Mononuclear cell (primary cell): ENCODE results near the gene LYSMD4. TPM values are rescaled to one million over a fixed set of nuclear protein-coding genes. Genes with fewer than 3 reads are reported as not detected.

Experiments
- H3K27me3 ChIP-seq: 2 replicates; pipeline ENCODE4 v1.6.0; 2011; ENCODE audit warnings: low read length, control low read depth; ENCODE audit not compliant: insufficient read depth
- H3K4me1 ChIP-seq: 2 replicates; pipeline ENCODE4 v1.5.1; 2011; ENCODE audit warnings: mild to moderate bottlenecking, low read length, control low read depth; ENCODE audit not compliant: insufficient read depth
- H3K4me3 ChIP-seq: 2 replicates; pipeline ENCODE4 v1.5.1; 2011; ENCODE audit warnings: mild to moderate bottlenecking, low read length, moderate library complexity
- H3K9me3 ChIP-seq: 2 replicates; pipeline ENCODE4 v1.5.1; 2011; ENCODE audit warnings: low read depth, mild to moderate bottlenecking, control low read depth, low read length
- total RNA-seq: library from RNA; depleted of rRNA; stranded (reverse); fragments of >200 nt; gene quantifications from one replicate; pipeline ENCODE4 v1.2.3, GENCODE V29; 2012

Gene LYSMD4
- total RNA-seq, 1 donor: 6.6 TPM

DNA sequence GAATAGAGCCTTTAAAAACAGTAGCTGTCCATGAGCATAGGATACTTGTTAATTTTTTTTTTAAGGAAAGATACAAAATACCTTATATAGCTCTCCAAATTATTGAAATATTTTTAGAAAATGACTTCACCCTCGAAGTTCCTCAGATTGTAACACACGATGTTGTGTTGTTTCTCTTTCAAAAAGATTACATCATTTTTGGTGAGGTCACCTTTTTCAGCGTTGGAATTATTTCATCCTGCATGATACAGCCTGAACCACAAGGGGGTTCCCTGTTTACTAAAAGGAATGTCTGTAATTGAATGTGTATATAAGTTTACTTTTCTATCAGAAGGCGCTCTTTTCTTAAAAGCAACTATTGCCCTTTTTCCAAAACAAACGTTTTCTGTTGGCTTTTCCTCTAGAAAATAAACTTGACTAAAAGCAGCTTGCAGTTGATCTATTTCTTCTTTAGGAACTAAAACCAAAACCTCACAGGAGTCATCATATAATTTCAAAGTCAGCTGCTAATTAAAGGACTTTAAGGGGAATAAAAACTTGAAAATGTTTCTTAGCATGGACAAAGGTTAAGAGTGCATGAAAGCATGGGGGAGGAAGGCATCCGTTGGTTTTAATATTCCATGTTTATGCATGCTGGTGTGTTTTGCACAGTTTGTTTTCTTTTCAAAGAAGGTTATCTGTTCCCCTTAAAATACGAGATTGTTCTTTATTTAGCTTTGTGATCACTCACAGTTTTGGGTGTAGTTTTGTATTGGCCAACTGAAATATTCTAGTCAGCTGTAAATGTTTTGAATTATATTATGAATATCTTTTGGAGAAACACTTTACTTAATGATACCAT is 29.4 kb downstream of the LYSMD4 start:
- no peaks in the 10 kb centered on the region for H3K9me3 ChIP-seq
- H3K4me1 ChIP-seq: peaks cover 16% of the 10 kb centered on the region
- no peaks in the 10 kb centered on the region for H3K27me3 ChIP-seq
- H3K4me3 ChIP-seq: no peak overlapping the region

GRCh38 chr15:99702895-99703602 is 30.2 kb downstream of the LYSMD4 start:
- H3K27me3 ChIP-seq: no peaks in the 10 kb centered on the region
- H3K4me1 ChIP-seq: peaks cover 16% of the 10 kb centered on the region
- no peak overlapping the region for H3K4me3 ChIP-seq
- no peaks in the 10 kb centered on the region for H3K9me3 ChIP-seq

- no peaks in the 10 kb centered on the region for H3K9me3 ChIP-seq
- no peaks in the 10 kb centered on the region for H3K4me1 ChIP-seq
- H3K27me3 ChIP-seq: no peaks in the 10 kb centered on the region
- no peak overlapping the region for H3K4me3 ChIP-seq
These were observed 37.1 kb downstream of the LYSMD4 start for GRCh38 chr15:99696096-99696495.

- Histone ChIP-seq H3K9me3 (no peaks in the 10 kb centered on the region), H3K4me3 (no peak overlapping the region), H3K27me3 (no peaks in the 10 kb centered on the region), H3K4me1 (no peaks in the 10 kb centered on the region)
These were observed 40.4 kb downstream of the LYSMD4 start for GRCh38 chr15:99692825-99693224.

- no peak overlapping the region for H3K4me3 ChIP-seq
- peaks cover 6% of the 10 kb centered on the region for H3K9me3 ChIP-seq
- H3K27me3 ChIP-seq: no peaks in the 10 kb centered on the region
- H3K4me1 ChIP-seq: peaks cover 5% of the 10 kb centered on the region
These were observed 46.9 kb downstream of the LYSMD4 start for GRCh38 chr15:99686290-99686689.

DNA sequence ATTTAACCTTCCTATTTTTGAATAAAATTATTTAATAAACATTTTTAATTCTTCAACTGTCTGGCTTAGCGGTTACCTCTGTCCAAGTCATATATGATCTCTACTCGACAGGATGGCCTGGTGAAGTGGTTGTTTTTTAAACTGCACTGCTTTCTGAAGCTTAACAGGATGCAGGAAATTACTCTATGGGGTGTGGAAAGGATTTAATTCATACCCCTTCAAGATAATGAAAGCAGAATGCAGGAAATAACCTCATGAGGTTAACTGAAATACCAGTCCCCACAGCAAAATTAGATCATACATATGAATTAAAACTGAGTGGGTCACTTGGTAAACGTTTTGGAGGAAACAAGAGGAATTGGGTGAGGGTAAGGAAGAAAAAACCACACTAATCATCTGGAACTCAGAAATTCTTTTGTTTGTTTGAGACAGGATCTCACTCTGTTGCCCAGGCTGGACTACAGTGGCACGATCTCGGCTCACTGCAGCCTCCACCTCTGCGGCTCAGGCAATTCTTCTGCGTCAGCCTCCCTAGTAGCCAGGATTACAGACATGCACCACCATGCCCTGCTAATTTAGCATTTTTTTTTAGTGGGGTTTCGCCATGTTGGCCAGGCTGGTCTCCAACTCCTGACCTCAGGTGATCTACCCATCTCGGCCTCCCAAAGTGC is 50.1 kb downstream of the LYSMD4 start:
- no peak overlapping the region for H3K4me3 ChIP-seq
- H3K27me3 ChIP-seq: no peaks in the 10 kb centered on the region
- peaks cover 6% of the 10 kb centered on the region for H3K9me3 ChIP-seq
- H3K4me1 ChIP-seq: peaks cover 5% of the 10 kb centered on the region

DNA sequence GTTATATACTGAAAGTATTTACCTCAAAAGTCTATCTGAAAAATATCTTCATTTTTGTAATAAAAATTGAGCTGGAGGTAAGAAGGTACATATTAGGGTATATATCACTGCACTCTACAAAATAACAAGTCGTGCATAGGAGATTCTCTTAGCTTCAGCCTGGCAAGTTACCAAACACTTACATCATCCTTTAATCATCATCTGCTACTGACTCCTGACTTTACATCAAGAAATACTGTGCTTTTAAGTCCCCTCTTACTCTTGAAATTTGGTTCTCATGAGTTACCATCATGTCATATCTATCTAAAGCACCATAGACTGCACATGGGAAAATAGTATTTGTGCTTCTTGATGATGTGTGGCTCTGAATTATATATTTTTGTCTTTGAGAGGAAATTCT is 50.8 kb downstream of the LYSMD4 start:
- Histone ChIP-seq H3K27me3 (no peaks in the 10 kb centered on the region), H3K4me3 (no peak overlapping the region), H3K9me3 (peaks cover 6% of the 10 kb centered on the region), H3K4me1 (peaks cover 5% of the 10 kb centered on the region)

DNA sequence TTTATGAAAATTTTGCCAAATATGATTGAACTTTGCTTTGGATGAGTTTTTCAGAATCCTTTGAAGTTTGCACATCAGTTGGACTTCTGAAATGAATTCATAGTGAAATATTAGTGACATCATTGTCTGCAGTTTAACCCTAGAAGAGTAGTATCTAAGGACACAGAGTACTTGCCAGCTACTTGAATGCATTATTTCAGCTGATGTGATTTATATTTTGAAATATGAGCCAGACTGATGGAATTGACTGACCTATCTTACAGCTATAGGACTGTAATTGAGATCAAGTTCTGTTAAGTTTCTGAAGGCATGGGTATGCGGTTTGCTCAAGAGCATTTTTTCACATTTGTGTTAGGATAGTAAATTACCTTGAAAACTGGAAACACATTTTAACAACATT is 51.2 kb downstream of the LYSMD4 start:
- Histone ChIP-seq H3K4me3 (no peak overlapping the region), H3K4me1 (peaks cover 5% of the 10 kb centered on the region), H3K9me3 (peaks cover 6% of the 10 kb centered on the region), H3K27me3 (no peaks in the 10 kb centered on the region)

- H3K4me3 ChIP-seq: no peak overlapping the region
- peaks cover 5% of the 10 kb centered on the region for H3K4me1 ChIP-seq
- H3K9me3 ChIP-seq: no peaks in the 10 kb centered on the region
- no peaks in the 10 kb centered on the region for H3K27me3 ChIP-seq
These were observed 53.0 kb downstream of the LYSMD4 start for GRCh38 chr15:99680276-99680675.

DNA sequence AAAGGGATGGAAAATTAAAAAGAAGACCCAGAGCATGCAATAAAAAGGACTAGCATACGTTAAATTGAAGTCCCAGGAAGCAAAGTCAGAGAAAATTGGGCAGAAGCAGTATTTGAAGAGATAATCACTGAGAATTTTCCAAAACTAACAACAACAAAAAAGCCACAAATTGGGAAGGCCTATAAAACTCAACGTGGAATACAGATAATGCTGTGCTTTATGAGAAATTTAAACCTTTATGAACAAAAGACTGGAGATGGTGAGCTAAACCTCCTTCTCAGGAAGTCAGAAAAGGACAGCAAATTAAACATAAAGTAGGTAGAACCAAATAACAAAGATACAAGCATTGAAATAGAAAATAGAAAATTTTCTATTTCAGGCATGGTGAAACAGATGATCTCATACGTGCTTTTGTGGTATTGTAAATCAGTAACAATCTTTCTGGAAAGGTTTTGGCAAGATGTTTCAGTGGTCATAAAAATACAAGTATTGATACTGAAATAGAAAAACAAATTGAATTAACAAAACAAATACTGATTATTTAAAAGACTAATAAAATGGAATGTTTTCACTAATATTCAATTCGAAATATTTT is 55.6 kb downstream of the LYSMD4 start:
- no peaks in the 10 kb centered on the region for H3K4me1 ChIP-seq
- no peaks in the 10 kb centered on the region for H3K27me3 ChIP-seq
- no peaks in the 10 kb centered on the region for H3K9me3 ChIP-seq
- no peak overlapping the region for H3K4me3 ChIP-seq

Other genes with a start within 250 kb of the LYSMD4 start
- 56.5 TPM for gene MEF2A, start 167.5 kb downstream of the LYSMD4 start, total RNA-seq